ENCODE data around the gene SMC2. TPM values are rescaled to one million over a fixed set of nuclear protein-coding genes. Genes with fewer than 3 reads are reported as not detected.

Gene SMC2
- total and polyA plus RNA-seq, 10 of the 15 experiments (the other 5 are each of a cell fraction or from before 2014, with no cell fraction given), result 22.9 to 116 (median 50.0) TPM

DNA sequence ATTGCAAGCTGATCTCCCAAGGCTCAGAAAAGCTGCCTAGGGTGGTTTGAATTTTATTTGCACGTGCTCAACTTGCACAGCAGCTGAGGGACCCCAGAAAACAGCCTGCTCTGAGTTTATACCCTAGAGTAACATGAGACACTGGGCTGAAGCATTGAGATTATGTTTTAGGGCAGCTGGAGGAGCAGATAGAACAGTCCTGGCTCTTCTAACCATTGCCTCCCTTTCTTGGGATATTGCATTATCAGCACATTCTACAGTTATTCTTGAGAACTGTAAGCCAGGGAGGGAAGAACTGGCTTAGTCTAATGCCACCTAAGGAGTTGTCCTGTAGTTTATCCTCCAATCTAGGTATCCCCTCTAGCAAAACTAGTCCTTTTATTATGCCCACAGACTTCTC, 10.3 kb downstream of the SMC2 start:
- H3K79me2 ChIP-seq (ENCODE audit: control insufficient read depth, insufficient read depth, low read length), result no peaks in the 10 kb centered on the region
- H3K36me3 ChIP-seq (ENCODE audit: control insufficient read depth in 2 of 2, insufficient read depth in 2 of 2, low read length in 1 of 2), result peaks cover 11 to 16% of the 10 kb centered on the region in 2 experiments
- H3K9me3 ChIP-seq (replicated peaks; ENCODE audit: control insufficient read depth, insufficient read depth, low read length), result no peaks in the 10 kb centered on the region
- CTCF ChIA-PET, result interaction anchor here (1.1 kb wide), 1 partner anchor 13 kb away, joined by 3 read pairs; no protein-coding TSS in a partner anchor
- in situ Hi-C loops (cut with MboI), result no loop called here
- no peak overlapping the region for H3K4me2 ChIP-seq (ENCODE audit: control insufficient read depth, insufficient read depth)
- BruUV-seq (replicated peaks), result no TSS peak
- FAIRE-seq, result no peak
- H4K20me1 ChIP-seq (ENCODE audit: control insufficient read depth, insufficient read depth), result no peaks in the 10 kb centered on the region
- no peak overlapping the region for H3K27ac ChIP-seq (ENCODE audit: control insufficient read depth, insufficient read depth)
- no peak overlapping the region for H3K4me3 ChIP-seq
- POLR2A ChIA-PET, result no interaction called here
- TF ChIP-seq NR2F1 (conservative IDR thresholded peaks at IDR 0.05), result no peak
- TF ChIP-seq RAD21 (IDR thresholded peaks at IDR 0.05; ENCODE audit: insufficient read depth, low read depth, low read length), result no peak
- no peak for TF ChIP-seq MXI1 (IDR thresholded peaks at IDR 0.05; ENCODE audit: low read depth, low read length)
- H3K9ac ChIP-seq (ENCODE audit: control insufficient read depth, insufficient read depth, low read length), result no peak overlapping the region
- intact Hi-C loops (cut with micrococcal nuclease; ENCODE audit: unreplicated experiment), result no loop called here
- WGBS (ENCODE audit: insufficient coverage, insufficient replicate concordance, low lambda C conversion rate, missing lambda C conversion rate), result 100% methylated on average over 1 of the region's 1 CpG
- no peaks in the 10 kb centered on the region for H3K4me1 ChIP-seq (ENCODE audit: control insufficient read depth, insufficient read depth, low read length)
- ATAC-seq, result no peak
- DNase-seq (ENCODE audit: low read depth, low spot score), result no peak
- SMC1A ChIA-PET (ENCODE audit: uncharacterized antibody, unreplicated experiment), result interaction anchor here (0.7 to 0.9 kb wide), 2 partner anchors 9 to 358 kb away, joined by 3 to 4 read pairs; no protein-coding TSS in a partner anchor
- no peaks in the 10 kb centered on the region for H3K27me3 ChIP-seq (replicated peaks in 1 of 2; ENCODE audit: control insufficient read depth in 2 of 2, insufficient read depth in 2 of 2, low read length in 1 of 2)
- RAD21 ChIA-PET (ENCODE audit: unreplicated experiment), result no interaction called here
- H2AFZ ChIP-seq (ENCODE audit: control insufficient read depth, low read depth, low read length), result no peak overlapping the region

DNA sequence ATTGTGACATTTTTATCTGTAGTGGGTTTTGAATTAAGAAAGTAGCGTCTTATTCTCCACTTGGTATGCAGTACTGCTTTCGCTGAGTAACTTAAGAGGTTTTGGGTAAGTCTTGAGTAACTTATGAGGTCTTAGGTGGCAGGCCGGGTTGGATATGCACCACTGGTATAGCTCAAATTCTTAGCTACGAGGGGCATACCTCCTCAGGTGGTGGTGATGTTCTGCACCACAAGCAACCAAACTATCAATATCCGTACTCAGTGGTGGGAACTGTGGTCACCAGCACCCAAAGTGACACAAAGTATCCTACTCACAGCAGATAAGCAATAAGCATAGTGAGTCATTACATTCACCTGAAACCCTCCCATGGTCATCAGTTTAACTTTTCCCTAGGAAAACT, 13.7 kb downstream of the SMC2 start:
- no peak overlapping the region for H3K27ac ChIP-seq (ENCODE audit: control insufficient read depth, insufficient read depth)
- DNase-seq (ENCODE audit: low read depth, low spot score) (no peak), ATAC-seq (no peak), FAIRE-seq (no peak)
- no peaks in the 10 kb centered on the region for H4K20me1 ChIP-seq (ENCODE audit: control insufficient read depth, insufficient read depth)
- no peaks in the 10 kb centered on the region for H3K79me2 ChIP-seq (ENCODE audit: control insufficient read depth, insufficient read depth, low read length)
- SMC1A ChIA-PET (ENCODE audit: uncharacterized antibody, unreplicated experiment), result interaction anchor here (1.0 kb wide), 1 partner anchor 10 kb away, joined by 3 read pairs; no protein-coding TSS in a partner anchor
- H3K9ac ChIP-seq (ENCODE audit: control insufficient read depth, insufficient read depth, low read length), result no peak overlapping the region
- in situ Hi-C loops (cut with MboI) (no loop called here), intact Hi-C loops (cut with micrococcal nuclease; ENCODE audit: unreplicated experiment) (no loop called here)
- no peaks in the 10 kb centered on the region for H3K4me1 ChIP-seq (ENCODE audit: control insufficient read depth, insufficient read depth, low read length)
- no peaks in the 10 kb centered on the region for H3K9me3 ChIP-seq (replicated peaks; ENCODE audit: control insufficient read depth, insufficient read depth, low read length)
- no TSS peak for BruUV-seq (replicated peaks)
- CTCF ChIA-PET, result no interaction called here
- no peak overlapping the region for H3K4me2 ChIP-seq (ENCODE audit: control insufficient read depth, insufficient read depth)
- 98% methylated on average over 5 of the region's 5 CpGs for WGBS (ENCODE audit: insufficient coverage, insufficient replicate concordance, low lambda C conversion rate, missing lambda C conversion rate)
- peaks cover 11 to 18% of the 10 kb centered on the region in 2 experiments for H3K36me3 ChIP-seq (ENCODE audit: control insufficient read depth in 2 of 2, insufficient read depth in 2 of 2, low read length in 1 of 2)
- H3K27me3 ChIP-seq (replicated peaks in 1 of 2; ENCODE audit: control insufficient read depth in 2 of 2, insufficient read depth in 2 of 2, low read length in 1 of 2), result no peaks in the 10 kb centered on the region
- H3K4me3 ChIP-seq, result no peak overlapping the region
- POLR2A ChIA-PET, result no interaction called here
- RAD21 ChIA-PET (ENCODE audit: unreplicated experiment), result no interaction called here
- peak; percentile 46 for TF ChIP-seq RUNX3 (IDR thresholded peaks at IDR 0.05; ENCODE audit: low read length)
- no peak for TF ChIP-seq NRF1 (conservative IDR thresholded peaks at IDR 0.05; ENCODE audit: low read depth, low read length)
- no peak overlapping the region for H2AFZ ChIP-seq (ENCODE audit: control insufficient read depth, low read depth, low read length)

Measured in GM12878 (cell line).